Limb (tissue), 2 donors: Measurements from ENCODE around the gene TRAPPC6A.

Experiments
- DNase-seq, 2 donors: peaks; one replicate each; pipeline ENCODE4 v3.0.0-alpha.2; 2016; ENCODE audit errors: extremely low spot score in 2 of 2

TRAPPC6A gene

GRCh38 chr19:45177817-45178261 is at the start of gene TRAPPC6A:
TRAPPC6A (minus strand) TSS chr19:45178237; CDS start chr19:45178218, 19 bp downstream.
- DNase-seq: no peak

GRCh38 chr19:45224645-45225044 is 46.6 kb upstream of the TRAPPC6A start:
- DNase-seq: no peak

GRCh38 chr19:45223879-45224278 is 45.8 kb upstream of the TRAPPC6A start:
- DNase-seq: no peak

- no peak for DNase-seq
Measured at GRCh38 chr19:45222724-45223123, 44.7 kb upstream of the TRAPPC6A start.

- DNase-seq: no peak
Measured at GRCh38 chr19:45218911-45219743, 41.1 kb upstream of the TRAPPC6A start.

- DNase-seq: no peak
Measured at GRCh38 chr19:45218426-45218825, 40.4 kb upstream of the TRAPPC6A start.

- DNase-seq: no peak
Measured at GRCh38 chr19:45217957-45218334, 39.9 kb upstream of the TRAPPC6A start.

GRCh38 chr19:45217193-45217956 is 39.3 kb upstream of the TRAPPC6A start:
- no peak for DNase-seq

- no peak for DNase-seq
Measured at GRCh38 chr19:45216667-45217066, 38.6 kb upstream of the TRAPPC6A start.

- no peak for DNase-seq
Measured at GRCh38 chr19:45215391-45216191, 37.6 kb upstream of the TRAPPC6A start.

- no peak for DNase-seq
Measured at GRCh38 chr19:45213031-45213430, 35.0 kb upstream of the TRAPPC6A start.

GRCh38 chr19:45211751-45212381 is 33.8 kb upstream of the TRAPPC6A start:
- peak in 1 of 2 donors; percentile 62 for DNase-seq

GRCh38 chr19:45206328-45206727 is 28.3 kb upstream of the TRAPPC6A start:
- no peak for DNase-seq

- DNase-seq: no peak
Measured at GRCh38 chr19:45205810-45206209, 27.8 kb upstream of the TRAPPC6A start.

GRCh38 chr19:45202637-45203036 is 24.6 kb upstream of the TRAPPC6A start:
- no peak for DNase-seq

- peak in 1 of 2 donors; percentile 41 for DNase-seq
Measured at GRCh38 chr19:45200568-45200967, 22.5 kb upstream of the TRAPPC6A start.

GRCh38 chr19:45195764-45196163 is 17.7 kb upstream of the TRAPPC6A start:
- no peak for DNase-seq

- no peak for DNase-seq
Measured at GRCh38 chr19:45191375-45191774, 13.3 kb upstream of the TRAPPC6A start.

GRCh38 chr19:45189971-45190370 is 11.9 kb upstream of the TRAPPC6A start:
- no peak for DNase-seq

GRCh38 chr19:45187421-45188100 is 9.5 kb upstream of the TRAPPC6A start:
- no peak for DNase-seq
